Colonic mucosa (tissue), 4 donors: Measurements from ENCODE around the gene ING3. TPM values are rescaled to one million over a fixed set of nuclear protein-coding genes. Genes with fewer than 3 reads are reported as not detected.

Experiments used
- DNase-seq: peaks from one replicate; pipeline ENCODE4 v3.0.0-alpha.2; 2020
- H3K27ac ChIP-seq: fragments of 200-600 bp; one replicate; pipeline ENCODE4 v1.8.0; 2021
- H3K27me3 ChIP-seq: fragments of 200-600 bp; one replicate; pipeline ENCODE4 v1.8.0; 2021
- H3K36me3 ChIP-seq: fragments of 200-600 bp; one replicate; pipeline ENCODE4 v1.8.0; 2021
- H3K4me1 ChIP-seq: fragments of 200-600 bp; one replicate; pipeline ENCODE4 v1.8.0; 2021; ENCODE audit warnings: mild to moderate bottlenecking
- H3K4me3 ChIP-seq: fragments of 200-600 bp; one replicate; pipeline ENCODE4 v1.8.0; 2021
- H3K9ac ChIP-seq, 2 donors: one replicate each; pipeline ENCODE4 v1.7.0; 2013; ENCODE audit warnings: control low read depth in 2 of 2, low read depth in 2 of 2, low read length in 2 of 2
- H3K9me3 ChIP-seq: fragments of 200-600 bp; one replicate; pipeline ENCODE4 v1.8.0; 2021
- CTCF ChIP-seq: fragments of 200-600 bp; IDR thresholded peaks from one replicate; pipeline ENCODE4 v1.8.0; 2022; ENCODE audit warnings: antibody characterized with exemption, mild to moderate bottlenecking
- intact Hi-C: fragments of 100-400 bp; cut with DNase I; formaldehyde crosslinking; loops from one replicate; pipeline ENCODE4 v1.14.1; 2022
- total RNA-seq, 2 donors: library from RNA; stranded (reverse); fragmentation: NEBNext Ultra II Directional in 1 of 2; extraction: Animal tissue kit (Norgen Biotek cat#: 25700) in 1 of 2; gene quantifications; one replicate each; pipeline ENCODE4 v1.2.1, GENCODE V29; 2021
- donor health status: healthy.
- donor health status: DM: no; HTN: no; CAD: no.
- donor health status: DM: no; HTN: no; CAD: no.

The ING3 gene
- total RNA-seq, 2 donors from 2014 or later: 12.7 to 13.6 TPM

- H3K27ac ChIP-seq: no peak overlapping the region
- DNase-seq: no peak
- no peak for TF ChIP-seq CTCF
- H3K4me1 ChIP-seq: no peaks in the 10 kb centered on the region
- H3K36me3 ChIP-seq: no peaks in the 10 kb centered on the region
- H3K4me3 ChIP-seq: no peak overlapping the region
- H3K9me3 ChIP-seq: no peaks in the 10 kb centered on the region
- no peaks in the 10 kb centered on the region for H3K27me3 ChIP-seq
- no peak overlapping the region for H3K9ac ChIP-seq
- intact Hi-C loops: no loop called here
These were observed 62.3 kb downstream of the ING3 start for GRCh38 chr7:121012919-121013318.

GRCh38 chr7:121015560-121015959, 65.0 kb downstream of the ING3 start:
- no peaks in the 10 kb centered on the region for H3K36me3 ChIP-seq
- no peaks in the 10 kb centered on the region for H3K4me1 ChIP-seq
- H3K9me3 ChIP-seq: no peaks in the 10 kb centered on the region
- H3K4me3 ChIP-seq: no peak overlapping the region
- no peak for TF ChIP-seq CTCF
- H3K27me3 ChIP-seq: no peaks in the 10 kb centered on the region
- intact Hi-C loops: no loop called here
- DNase-seq: no peak
- H3K9ac ChIP-seq: no peak overlapping the region
- no peak overlapping the region for H3K27ac ChIP-seq

- H3K36me3 ChIP-seq: no peaks in the 10 kb centered on the region
- no peak overlapping the region for H3K4me3 ChIP-seq
- H3K27ac ChIP-seq: no peak overlapping the region
- no peaks in the 10 kb centered on the region for H3K9me3 ChIP-seq
- H3K4me1 ChIP-seq: no peaks in the 10 kb centered on the region
- intact Hi-C loops: no loop called here
- TF ChIP-seq CTCF: no peak
- DNase-seq: no peak
- no peaks in the 10 kb centered on the region for H3K27me3 ChIP-seq
- no peak overlapping the region for H3K9ac ChIP-seq
These were observed 66.4 kb downstream of the ING3 start for GRCh38 chr7:121016966-121017365.

- Histone ChIP-seq H3K4me3 (no peak overlapping the region), H3K27ac (no peak overlapping the region), H3K36me3 (no peaks in the 10 kb centered on the region), H3K4me1 (no peaks in the 10 kb centered on the region), H3K9me3 (no peaks in the 10 kb centered on the region), H3K27me3 (no peaks in the 10 kb centered on the region), H3K9ac (no peak overlapping the region)
- no peak for DNase-seq
- no peak for TF ChIP-seq CTCF
- intact Hi-C loops: no loop called here
These were observed 67.0 kb downstream of the ING3 start for GRCh38 chr7:121017586-121017985.

- intact Hi-C loops: no loop called here
These were observed 68.4 kb downstream of the ING3 start for GRCh38 chr7:121019018-121019417.

More at GRCh38 chr7:121019018-121019417, 68.4 kb downstream of the ING3 start:
- peaks cover 8% of the 10 kb centered on the region for H3K4me1 ChIP-seq
- H3K36me3 ChIP-seq: no peaks in the 10 kb centered on the region
- no peak for TF ChIP-seq CTCF
- H3K9ac ChIP-seq: no peak overlapping the region
- H3K27ac ChIP-seq: no peak overlapping the region
- no peak for DNase-seq
- H3K27me3 ChIP-seq: no peaks in the 10 kb centered on the region
- H3K4me3 ChIP-seq: no peak overlapping the region
- no peaks in the 10 kb centered on the region for H3K9me3 ChIP-seq
